Transverse colon (tissue), 3 donors: ENCODE measurements around the gene TMEM107.

ENCODE experiments used
- CTCF ChIP-seq, 5 experiments: fragments of 200-600 bp in 3 of 5; fragments of 450-650 bp in 2 of 5; sonication (generic) in 3 of 5; IDR thresholded peaks; 1 replicate in 2 of 5; 2 replicates in 3 of 5; pipeline ENCODE4 v1.5.1; 2016 to 2017; ENCODE audit warnings: antibody characterized with exemption in 5 of 5, inconsistent platforms in 3 of 5, mild to moderate bottlenecking in 2 of 5, moderate library complexity in 1 of 5
- POLR2A ChIP-seq: fragments of 450-650 bp; IDR thresholded peaks from one replicate; pipeline ENCODE4 v1.6.1; 2016; ENCODE audit warnings: antibody characterized with exemption, mild to moderate bottlenecking, moderate library complexity

- TF ChIP-seq CTCF (IDR thresholded peaks at IDR 0.05) (no peak), POLR2A (no peak)
These were observed 37.9 kb downstream of the TMEM107 start for GRCh38 chr17:8138374-8138671.
